Embryonic facial prominence (tissue), 1 donor: ENCODE results near the gene CNTN4.

Source experiments
- DNase-seq: peaks from one replicate; pipeline ENCODE4 v3.0.0-alpha.2; 2016; ENCODE audit errors: extremely low spot score

CNTN4 gene

DNA sequence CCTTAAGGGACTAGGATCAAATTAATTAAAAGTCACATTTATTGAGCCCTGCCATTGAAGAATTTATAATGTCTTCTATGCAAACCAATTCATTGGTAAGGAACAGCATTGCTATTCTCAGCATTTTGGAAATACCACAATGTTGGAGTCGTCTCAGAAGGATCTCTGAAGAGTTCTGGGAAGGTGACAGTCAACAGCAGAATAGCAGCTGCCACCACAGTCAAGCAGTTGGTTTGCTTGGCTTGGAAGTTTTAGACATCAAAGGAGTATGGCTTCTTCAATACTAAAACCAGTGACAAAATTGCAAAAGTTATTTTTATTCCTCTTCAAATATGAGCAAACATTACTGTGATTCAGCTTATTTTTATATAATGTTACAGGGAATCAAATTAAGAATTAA is 167.9 kb downstream of the CNTN4 start:
- DNase-seq, result no peak

DNA sequence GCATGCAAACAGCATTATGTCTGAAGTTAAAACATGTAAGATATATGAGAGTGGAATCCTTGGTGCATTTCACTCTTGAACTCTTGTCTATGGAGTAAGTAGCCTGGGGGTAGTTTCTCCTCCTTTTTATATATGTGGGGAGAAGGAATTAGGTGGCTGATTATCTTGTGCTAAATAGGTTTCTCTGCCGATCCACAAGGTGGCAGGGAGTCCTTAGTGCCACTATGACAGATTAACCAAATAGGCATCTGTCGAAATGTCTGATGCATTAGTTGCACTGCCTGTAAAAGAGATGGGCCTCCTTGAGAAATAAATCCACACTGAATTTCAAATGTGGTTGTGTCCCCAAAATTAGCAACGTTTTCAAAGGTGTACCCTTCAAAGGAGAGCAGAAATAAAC is 170.1 kb downstream of the CNTN4 start:
- DNase-seq, result no peak

DNA sequence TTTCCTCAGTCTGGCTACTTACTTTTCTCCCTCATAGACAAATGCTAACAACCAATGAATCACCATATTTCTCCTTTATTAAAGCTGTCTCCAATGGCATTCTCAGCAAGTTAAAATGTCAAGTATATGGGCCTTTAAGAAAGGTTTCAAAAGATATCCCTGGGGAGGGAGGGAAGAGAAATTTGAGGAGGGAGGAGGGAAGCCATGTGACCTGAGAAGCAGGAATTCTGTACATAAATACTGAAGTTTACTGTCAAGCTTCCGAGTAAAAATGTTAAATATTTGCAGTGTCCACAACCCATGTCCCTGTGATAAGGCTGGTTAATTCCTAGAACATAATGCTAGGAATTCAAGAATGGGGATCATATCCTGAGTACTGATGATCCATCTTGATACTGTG is 175.9 kb downstream of the CNTN4 start:
- no peak for DNase-seq

DNA sequence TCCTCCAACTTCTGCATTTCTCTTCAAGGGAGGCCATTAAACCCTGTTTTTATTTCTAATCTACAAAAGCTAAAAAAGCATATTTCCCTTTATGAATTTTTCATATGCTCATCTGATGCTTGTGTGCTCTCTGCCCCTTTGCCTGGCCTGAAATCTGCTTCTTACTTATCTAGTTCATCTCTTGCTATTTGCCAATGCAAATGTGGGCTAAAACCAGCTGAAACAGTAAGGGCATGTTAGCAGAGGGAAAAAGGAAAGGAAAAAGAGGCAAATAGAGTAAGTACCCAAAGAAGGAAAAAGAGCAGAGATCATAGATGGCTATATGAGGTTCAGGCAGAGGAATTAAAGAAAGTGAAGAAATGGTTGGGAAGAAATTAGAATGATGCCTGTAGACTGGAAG is 185.2 kb downstream of the CNTN4 start:
- no peak for DNase-seq

DNA sequence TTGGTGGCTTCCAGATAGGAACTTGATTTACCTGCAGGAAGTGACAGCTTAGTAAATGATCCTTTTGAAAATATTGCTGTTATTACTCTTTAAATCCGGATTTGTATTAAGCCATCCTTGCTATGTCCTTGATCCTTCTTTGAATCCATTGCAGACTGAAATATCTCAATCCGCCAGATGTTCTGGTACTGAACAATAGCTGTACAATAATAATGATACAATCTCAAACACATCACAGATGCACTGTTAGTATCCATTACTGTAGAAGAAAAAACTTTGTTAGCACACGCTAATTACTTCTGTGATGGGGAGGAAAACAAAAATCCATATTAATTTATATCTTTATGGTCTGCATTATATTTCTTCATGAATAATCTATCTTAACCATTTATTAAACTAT is 202.3 kb downstream of the CNTN4 start:
- DNase-seq, result no peak

DNA sequence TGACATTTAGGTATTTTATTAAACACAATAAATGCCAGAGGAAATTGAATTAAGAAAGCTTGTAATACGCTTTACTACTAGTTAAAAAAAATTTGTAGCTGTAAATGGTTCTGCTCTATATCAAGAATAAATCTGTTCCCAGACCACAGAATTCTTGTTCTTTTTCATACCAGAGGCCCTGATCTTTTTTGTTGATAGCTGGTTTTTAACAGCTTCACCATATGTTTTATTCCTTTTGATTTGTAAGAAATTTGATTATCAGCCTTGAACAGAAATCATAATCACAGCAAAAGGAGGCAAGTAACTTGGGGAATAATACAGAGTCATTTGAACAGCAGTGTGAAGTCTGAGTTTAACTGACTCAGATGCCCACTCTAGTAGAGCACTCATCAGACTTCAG is 202.7 kb downstream of the CNTN4 start:
- no peak for DNase-seq

DNA sequence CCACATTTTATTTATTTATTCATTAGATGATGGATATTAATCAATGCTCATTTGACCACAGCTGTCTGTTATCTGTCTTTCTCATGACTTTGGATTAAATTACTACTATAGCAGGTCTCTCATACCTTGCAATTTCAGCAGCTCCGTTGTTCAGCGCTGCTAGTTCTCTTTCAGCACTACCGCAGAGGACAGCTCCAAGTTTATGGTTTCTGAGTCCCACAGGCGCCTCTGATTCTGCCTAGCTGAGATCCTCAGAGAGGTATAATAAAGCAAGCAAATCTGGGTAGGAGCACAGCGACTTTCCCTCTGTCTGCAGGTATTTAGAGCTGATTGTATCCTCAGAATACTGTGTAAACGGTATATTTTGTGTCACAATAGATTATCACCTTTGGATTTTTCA is 204.9 kb downstream of the CNTN4 start:
- DNase-seq, result peak; percentile 13

DNA sequence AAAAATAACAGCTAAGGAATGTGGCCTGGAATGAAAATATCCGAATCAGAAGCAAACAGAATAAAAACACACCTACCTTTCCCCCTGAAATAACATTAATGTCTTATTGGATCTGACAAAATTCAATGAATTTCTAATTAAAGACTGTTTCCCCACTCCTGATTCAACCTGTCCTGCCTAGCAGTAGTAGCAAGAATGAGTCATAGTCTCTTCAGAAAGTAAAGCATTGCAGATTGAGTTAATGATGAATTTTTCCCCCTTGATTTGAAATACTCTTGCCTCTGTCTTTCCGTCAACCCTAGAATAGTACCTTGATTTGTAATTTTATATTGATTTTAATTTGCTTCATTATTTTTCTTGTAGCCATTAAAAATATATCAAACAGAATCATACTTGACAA is 212.4 kb downstream of the CNTN4 start:
- DNase-seq, result no peak

DNA sequence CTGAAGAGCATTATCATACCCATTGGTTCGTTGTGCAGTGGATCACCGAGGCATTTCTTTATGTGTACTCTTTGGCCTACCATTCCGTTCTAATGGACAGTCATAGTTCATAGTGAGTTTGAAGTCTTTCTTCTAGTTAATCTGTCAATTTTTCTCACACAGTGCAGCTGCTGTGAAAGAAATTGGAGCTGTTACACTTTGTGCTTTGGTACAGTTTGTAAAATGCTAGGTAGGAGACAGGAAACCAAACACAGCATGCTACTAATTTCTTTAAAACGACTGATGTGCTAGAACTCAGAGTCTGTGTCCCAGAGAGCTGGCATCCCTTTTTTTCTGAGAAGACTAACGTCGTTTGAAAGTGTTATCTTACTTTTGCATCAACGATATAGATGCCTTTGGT is 218.9 kb downstream of the CNTN4 start:
- DNase-seq, result no peak

DNA sequence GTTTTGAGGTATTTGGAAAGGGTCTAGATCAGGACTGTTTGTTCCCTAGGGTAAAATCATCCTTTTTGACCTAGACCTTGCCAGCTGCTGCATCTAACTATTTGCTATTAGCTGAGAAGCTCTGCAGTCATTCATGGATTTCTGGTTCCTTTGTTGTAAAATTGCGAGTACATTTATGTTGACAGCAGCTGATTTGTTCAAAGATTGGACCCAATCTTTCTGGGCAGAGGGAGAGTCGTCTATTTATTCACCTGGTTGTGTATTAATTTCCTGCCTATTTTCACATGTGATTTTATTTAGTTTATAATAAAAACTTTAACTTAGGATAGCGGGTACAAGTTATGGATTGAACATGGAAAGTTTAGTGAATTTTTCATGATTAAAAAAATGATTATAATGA is 236.3 kb downstream of the CNTN4 start:
- DNase-seq, result no peak

DNA sequence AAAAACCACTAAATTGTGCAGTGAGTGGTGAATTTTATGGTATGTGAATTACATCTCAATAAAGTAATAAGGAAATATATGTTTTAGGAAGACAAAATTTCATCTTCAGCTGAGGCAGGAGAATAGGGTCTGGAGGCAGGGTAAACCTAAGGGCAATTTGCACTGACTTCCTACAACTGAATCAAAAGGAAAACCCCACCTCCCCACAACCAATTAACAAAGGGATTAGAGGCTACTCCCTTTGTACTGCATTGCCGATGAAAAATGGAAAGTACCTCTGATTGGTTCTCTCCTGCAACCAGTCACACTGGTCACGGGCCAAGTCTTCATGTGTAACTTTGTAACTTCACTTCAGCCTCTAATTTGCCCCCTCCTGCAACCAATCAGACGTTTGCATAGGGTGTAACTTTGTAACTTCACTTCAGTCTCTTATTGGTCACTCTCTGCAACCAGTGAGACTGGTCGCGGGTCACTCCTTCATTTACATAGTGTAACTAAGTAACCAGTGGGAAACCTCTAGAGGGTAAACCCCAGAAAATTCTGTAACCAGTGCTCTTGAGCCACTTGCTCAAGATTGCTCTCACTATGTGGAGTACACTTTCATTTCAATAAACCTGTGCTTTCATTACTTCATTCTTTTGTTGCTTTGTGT is 244.5 kb downstream of the CNTN4 start:
- no peak for DNase-seq

DNA sequence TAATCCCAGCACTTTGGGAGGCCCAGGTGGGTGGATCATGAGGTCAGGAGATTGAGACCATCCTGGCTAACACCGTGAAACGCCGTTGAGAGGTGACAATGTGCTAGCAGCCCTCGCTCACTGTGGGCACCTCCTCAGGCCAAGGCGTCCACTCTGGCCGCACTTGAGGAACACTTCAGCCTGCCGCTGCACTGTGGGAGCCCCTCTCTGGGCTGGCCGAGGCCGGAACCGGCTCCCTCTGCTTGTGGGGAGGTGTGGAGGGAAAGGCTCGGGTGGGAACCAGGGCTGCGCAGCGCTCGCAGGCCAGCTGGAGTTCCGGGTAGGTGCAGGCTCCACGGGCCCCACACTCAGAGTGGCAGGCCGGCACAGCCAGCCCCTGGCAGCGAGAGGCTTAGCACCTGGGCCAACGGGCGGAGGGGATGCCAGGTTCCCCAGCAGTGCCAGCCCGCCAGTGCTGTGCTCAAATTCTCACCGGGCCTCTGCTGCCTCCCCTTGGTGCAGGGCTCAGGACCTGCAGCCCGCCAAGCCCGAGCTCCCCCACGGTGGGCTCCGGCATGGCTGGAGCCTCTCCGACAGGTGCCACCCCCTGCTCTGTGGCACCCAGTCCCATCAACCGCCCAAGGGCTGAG is 253.6 kb downstream of the CNTN4 start:
- DNase-seq, result no peak

DNA sequence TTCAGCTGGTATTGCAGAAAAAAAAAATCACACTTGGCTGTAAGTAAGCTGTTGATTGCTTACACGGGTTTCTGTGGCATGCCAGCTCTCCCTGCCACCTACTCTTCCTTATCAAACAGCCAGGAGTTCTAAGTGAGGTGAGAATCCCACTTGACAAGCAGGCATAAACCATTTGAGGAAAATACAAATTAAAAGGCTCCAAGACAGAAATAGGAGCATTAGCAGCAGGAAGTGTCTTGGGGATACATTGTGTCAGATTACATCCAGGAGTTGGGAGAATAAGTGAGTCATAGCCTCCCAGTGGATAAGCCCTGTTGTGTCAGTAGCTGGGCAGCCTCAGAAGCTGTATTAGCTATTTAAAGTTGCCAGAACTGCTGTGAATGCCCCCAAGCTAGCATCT is 256.0 kb downstream of the CNTN4 start:
- no peak for DNase-seq

DNA sequence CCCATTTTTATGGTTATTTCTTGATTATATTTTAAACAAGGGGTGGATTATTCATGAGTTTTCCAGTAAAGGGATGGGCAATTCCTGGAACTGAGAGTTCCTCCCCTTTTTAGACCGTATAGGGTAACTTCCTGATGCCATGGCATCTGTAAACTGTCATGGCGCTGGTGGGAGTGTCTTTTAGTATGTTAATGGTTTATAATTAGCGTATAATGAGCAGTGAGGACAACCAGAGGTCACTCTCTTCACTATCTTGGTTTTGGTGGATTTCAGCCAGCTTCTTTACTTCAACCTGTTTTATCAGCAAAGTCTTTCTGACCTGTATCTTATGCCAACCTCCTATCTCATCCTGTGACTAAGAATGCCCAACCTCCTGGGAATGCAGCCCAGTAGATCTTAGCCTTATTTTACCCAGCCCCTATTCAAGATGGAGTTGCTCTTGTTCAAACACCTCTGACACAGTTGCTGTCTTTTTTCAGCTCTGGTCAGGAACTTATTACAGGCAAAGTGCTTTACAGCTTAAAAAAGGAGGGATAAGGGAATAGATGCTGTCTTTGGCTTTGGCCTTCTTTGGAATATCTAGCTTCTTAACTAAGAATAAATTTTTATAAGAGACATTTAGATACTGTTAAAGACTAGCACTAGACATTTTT is 257.8 kb downstream of the CNTN4 start:
- no peak for DNase-seq

DNA sequence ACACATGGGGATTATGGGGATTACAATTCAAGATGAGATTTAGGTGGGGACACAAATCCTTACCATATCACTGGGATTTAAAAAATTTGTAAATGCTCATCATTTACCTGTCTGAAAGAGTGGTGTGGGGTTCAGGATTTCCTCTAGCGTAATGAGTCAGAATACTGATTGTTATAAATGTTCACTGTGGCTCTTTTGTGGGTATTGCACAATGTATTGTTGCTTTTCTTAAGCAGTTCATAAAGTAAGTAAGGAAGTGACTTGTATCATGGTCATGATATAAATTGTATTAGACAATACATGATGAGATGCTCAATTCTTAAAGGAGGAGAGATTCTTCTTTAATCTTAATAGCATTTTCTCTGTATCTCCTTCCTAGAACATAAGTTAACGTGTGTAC is 262.1 kb downstream of the CNTN4 start:
- DNase-seq, result no peak

DNA sequence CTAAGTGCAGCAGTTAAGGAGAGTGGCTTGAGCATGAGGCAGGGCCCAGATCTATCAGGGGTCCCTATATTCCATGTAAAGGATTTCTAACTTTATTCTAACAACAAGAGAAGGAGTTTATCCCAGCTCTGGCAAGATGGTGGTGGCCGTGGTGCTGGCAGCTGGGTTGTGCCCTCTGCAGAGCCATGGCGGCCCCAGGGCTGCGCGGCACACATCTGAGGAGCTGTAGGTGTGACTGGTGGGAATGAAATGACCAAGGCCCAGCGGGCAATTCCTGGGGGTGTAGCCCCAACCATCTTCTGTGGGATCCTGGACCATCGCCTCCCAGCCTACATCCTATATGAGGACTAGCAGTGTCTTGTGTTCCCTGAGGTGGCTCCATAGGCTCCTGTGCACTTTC is 263.5 kb downstream of the CNTN4 start:
- DNase-seq, result no peak

DNA sequence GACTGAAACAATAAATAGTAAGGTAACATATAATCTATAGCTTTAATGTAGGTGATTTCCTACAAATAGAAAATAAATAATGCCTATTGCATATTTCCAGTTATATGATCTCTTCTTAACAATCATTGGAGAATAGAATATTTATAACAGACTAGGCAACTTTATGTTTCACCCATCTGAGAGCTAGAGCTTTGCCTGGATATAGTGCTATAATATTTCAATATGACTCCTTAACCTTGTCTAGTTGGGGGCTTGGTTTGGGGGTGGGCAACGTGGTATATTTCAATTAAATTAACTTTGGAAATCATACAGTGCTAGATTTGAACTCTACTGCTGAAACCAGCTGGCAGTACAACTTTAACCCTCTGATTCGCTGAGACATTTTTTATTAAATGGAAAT is 265.2 kb downstream of the CNTN4 start:
- no peak for DNase-seq

DNA sequence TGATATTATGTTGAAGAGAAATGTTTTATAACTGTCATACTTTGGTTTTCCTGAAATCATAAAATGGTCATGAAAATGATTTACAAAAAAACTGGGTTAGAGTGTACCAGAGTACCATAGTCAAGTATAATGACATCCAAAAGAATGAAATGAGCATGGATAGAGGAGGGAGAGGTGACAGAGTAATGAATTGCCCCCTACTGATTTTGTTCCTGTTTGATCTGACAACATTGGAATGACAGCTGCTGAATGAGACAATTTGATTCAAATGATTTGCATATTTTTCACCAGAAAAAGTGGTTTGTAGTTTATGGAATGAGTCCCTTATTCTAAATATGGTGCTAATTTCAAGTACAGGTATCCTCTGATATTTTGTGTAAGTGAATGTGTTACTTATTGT is 271.7 kb downstream of the CNTN4 start:
- DNase-seq, result no peak

DNA sequence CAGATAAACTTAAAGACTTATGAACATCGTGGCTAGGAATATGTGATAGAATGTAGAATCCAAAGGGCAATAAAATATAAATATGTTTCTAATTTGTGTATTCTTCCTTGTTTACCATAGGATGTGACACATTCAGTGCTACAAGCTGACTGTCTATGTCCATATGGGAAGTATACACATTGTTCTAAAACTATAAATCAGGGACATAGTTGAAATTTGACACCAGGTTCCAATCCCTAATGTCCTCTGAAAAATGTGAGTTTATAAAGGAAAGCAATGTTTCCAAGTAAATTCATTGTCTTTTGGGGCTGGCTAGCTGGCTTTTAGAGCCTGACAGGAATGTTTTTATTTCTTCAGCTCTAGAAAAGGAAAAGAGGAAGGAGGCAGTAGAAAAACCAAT is 273.6 kb downstream of the CNTN4 start:
- DNase-seq, result no peak

DNA sequence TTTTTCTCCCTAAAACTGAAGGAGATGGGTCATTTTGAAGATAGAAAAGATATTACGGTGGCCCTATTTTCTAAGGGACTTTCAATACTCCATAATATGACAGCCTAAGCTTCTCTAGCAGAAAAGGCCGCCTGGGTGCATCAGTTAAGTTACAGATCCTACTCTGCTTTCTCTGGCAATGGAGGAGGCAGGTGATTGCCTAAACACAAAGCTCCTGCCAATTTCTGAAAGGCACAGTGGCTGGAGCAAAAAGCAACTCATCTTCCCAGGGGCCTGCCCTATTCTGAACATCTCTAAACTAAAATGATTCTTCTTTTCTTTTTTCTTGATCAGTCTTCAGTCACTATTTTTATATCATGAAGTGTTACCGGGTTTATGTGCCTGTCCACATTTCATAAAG is 276.7 kb downstream of the CNTN4 start:
- no peak for DNase-seq

DNA sequence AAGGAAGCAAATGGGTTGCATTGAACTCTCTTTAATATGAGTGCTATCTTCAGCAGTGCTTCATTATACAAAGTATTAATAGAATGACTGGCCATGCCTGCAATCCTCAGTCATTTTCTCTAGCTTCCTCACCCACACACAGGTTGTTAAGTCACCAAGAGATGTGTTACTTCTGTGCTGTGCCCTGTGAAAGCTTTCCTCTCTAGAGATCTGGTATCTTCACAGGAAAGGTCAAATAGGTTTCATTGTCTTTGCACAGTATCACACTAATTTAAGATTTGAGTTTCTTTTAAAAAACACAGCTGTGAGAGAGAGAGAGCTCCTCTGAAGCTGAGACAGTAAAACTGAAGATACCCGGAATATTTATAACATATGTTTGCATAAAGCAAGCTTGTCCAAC is 278.6 kb downstream of the CNTN4 start:
- DNase-seq, result no peak

DNA sequence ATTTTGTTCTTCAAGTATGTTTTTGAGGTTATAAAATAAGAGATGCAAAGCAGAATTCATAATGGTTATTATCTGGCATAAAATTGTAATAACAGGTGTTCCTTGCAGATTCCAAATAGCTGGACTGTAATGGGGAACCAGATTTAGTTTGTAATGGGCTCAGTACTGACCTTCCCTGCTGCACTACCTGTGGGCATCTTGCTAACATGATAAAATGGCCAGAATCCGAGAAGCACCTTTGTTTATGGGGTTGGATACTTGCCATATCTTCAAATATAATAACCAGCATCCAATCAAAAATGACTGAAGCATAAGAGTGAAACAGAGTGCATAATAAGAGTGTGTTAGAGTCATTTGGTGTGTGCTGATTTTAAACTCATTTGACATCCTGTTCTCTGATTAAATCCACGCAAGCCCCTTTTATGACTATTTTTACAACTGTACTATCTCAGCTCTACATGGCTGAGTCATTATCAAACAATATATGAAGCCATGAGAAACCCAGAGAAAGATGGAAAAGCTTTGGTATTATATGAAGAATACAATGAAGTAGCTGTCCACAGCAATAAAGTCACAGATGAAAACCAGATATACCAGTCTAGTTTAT is 292.4 kb downstream of the CNTN4 start:
- DNase-seq, result no peak

DNA sequence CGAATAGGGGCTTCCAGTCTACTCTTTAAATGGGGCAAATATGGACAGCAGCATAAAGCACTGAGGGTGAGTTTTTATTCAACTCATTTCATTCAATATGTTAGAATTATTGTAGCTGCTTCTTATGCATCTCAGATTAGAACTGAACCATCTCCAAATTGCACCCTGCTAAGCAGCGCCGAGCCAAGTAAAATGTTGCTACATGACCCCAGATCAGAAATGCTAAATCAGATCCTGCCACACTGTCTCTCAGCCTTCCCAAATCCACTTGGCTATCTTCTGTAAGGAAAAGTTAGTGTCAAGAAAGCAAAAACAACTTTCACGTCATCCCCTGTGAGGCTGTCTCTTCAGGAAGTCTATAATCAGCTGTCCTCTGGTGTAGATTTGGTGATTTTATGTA is 293.2 kb downstream of the CNTN4 start:
- no peak for DNase-seq
